Measurements from ENCODE around the gene NELL2.

NELL2 gene

DNA sequence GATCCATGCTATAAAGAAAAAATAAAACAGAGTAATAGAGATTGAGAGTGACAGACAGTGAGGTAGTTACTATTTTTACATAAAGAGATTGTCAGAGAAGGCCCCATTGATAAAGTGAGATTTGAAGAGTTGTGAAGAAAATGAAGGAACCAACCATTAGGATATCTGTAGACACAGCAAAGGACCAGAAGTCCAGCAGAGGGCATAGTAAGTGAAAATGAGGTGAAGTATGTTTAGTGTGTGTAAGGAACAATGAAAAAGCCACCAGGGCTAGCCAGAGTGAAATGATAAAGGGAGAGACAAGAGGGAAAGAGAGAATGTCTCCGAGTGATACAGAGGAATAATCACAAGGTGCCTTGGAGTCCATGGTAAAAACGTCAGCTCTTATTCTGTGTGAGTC, 411.0 kb downstream of the NELL2 start:
- no peak for DNase-seq (ENCODE audit: low read depth)

DNA sequence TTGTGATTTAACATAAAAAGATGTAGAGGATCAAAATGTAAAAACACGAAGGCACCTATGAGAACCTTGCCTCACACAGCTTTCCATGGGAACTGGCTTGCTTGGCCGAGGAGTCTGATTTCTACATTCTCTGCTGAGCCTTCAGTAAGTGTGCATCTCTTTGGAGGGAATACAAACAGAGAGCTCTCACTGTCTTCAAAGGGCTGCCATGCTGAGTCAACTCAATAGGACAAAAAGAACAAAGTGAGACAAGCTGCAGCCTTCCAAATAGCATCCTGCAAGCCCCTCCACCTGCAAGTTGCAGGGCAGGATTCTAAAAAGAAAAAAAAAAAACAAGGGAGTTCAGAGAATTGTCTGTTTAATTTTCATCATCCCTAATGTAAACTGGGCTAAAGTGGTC, 411.9 kb downstream of the NELL2 start:
- DNase-seq (ENCODE audit: low read depth), result no peak

DNA sequence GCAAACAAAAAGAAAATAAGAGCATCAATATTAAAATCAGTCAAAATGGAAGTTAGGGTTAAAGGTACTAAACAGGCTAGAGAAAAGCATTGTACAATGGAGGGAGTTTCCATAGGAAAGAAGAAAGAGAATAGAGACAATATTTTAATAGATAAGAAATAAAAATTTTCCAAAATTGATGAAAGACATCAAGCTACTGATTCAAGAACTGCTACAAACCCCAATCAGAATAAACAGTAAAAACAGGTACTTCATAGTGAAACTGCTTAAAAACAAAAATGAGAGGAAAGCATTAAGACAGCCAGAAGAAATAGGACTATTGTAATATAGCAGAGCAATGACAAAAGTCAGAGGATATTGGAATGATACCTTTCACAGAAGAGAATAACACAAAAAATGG, 413.4 kb downstream of the NELL2 start:
- no peak for DNase-seq (ENCODE audit: low read depth)

DNA sequence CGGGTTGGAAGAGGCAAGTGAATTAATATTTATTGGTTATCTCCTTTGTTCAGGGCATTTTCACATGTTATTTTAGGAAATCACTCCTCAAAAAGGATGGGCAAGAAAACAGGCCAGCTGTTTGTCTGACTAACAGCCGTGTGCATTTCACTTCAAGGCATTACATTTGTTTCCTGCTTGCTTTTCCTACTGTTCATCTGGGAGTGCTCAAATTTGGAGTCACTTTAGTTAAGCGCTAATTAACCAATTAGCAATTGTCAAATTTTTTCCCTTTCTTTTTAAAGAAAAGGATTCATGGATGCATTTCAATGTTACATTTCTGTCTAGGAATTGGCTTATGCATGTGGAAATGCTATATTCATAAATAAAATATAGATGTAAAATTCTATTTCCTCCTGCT, 415.9 kb downstream of the NELL2 start:
- DNase-seq (ENCODE audit: low read depth), result no peak

DNA sequence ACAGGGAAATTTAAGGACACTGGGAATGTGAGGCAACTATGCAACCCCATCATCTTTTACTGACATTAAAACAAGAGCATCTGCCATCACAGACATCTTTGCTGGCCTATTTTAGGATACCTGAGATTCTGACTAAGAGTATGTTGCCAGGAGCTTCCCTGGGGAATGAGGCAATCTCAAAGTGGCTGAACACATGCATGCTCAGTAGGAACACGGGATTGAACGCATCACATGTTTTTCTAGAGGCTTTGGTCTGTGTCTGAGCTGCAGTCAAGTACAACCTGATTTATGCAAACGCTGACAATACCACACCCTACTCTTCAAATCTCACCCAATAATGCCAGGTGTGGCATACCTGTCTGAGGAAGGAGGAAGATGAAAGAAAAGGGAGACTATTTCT, 416.5 kb downstream of the NELL2 start:
- no peak for DNase-seq (ENCODE audit: low read depth)
